ENCODE data around the gene GPR4. TPM values are rescaled to one million over a fixed set of nuclear protein-coding genes. Genes with fewer than 3 reads are reported as not detected.

Gene GPR4
- total and polyA plus RNA-seq, 2 of the 8 experiments (the other 6 are each of a cell fraction or from before 2014, with no cell fraction given): 0.19 to 0.39 TPM

DNA sequence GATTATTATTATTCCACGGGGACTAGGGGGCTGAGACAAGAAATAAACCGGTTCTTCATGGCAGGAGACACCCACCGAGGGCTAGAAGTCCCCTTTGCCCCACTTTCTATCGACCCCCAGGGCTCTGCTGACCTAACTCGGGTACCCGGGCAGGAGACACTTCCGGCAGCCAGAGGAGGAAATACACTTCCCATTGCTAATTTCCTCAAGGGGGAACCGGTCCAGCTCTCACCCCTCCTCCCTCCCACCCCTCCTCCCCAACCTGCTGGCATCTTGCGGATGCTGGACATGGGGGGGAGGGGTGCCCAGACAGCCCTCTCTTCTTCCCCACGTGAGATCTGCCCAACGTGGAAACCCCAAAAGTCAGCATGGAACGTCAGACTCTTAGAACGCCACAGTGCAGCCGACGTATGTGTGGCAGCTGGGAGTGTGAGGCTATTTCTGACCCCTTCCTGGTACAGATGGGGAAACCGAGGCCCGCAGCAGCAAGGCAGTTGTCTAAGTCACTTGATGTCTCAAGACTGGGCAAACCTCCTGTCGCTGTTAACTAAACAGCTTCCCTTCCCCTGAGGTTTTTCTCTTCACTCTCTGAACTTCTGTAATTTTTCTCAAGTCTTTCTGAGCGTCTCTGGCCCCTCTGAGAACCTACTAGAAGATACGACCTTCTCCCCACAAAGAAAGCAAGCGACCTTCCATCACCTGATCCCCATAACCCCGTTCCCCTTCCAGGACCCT lies 3.6 kb downstream of the GPR4 start:
- Histone ChIP-seq H3K23me2 (ENCODE audit: low read depth, low read length) (peaks cover 13% of the 10 kb centered on the region; the same call in 1 of the 2 replicates), H3K27ac (ENCODE audit: low read depth, low read length) (no peak overlapping the region), H3K27me3 (replicated peaks in 1 of 4; ENCODE audit: control insufficient read depth in 3 of 4, extremely low read depth in 1 of 4, insufficient read depth in 3 of 4, low read length in 3 of 4) (peaks cover 36 to 56% (median 49%) of the 10 kb centered on the region in 4 experiments), H3K18ac (ENCODE audit: extremely low read depth, low read length) (no peak overlapping the region; the same call in 1 of the 2 replicates), H3K4me3 (ENCODE audit: extremely low read depth in 1 of 4, insufficient read depth in 2 of 4, low read depth in 3 of 4, low read length in 4 of 4) (peak overlapping the region; percentile 14 to 58 (median 30); a peak in 6 of 8 replicates), H2BK20ac (ENCODE audit: low read length) (no peak overlapping the region), H3K79me2 (ENCODE audit: control insufficient read depth in 1 of 2, insufficient read depth in 2 of 2, low read length in 2 of 2) (no peaks in the 10 kb centered on the region), H2BK15ac (ENCODE audit: low read length) (peak overlapping the region; percentile 84; the same call in 1 of the 2 replicates), H4K91ac (replicated peaks; ENCODE audit: insufficient read length, low read length) (no peak overlapping the region), H3K4ac (replicated peaks; ENCODE audit: insufficient read length, low read depth, low read length) (no peak overlapping the region), H2BK120ac (replicated peaks; ENCODE audit: low read depth, low read length) (no peak overlapping the region), H2BK5ac (ENCODE audit: low read depth, low read length) (peak overlapping the region; percentile 18; the same call in 1 of the 2 replicates), H4K5ac (ENCODE audit: insufficient read length, low read depth, low read length) (no peak overlapping the region), H3K56ac (replicated peaks; ENCODE audit: insufficient read length, low read depth, low read length) (no peak overlapping the region), H3K79me1 (ENCODE audit: low read depth, low read length) (no peaks in the 10 kb centered on the region), H4K8ac (ENCODE audit: extremely low read depth, insufficient read depth, low read length) (no peak overlapping the region), H3K14ac (ENCODE audit: insufficient read length) (no peak overlapping the region), H4K20me1 (replicated peaks in 1 of 2; ENCODE audit: control insufficient read depth in 1 of 2, insufficient read depth in 2 of 2, low read length in 2 of 2) (no peaks in the 10 kb centered on the region), H3K9ac (replicated peaks in 1 of 4; ENCODE audit: extremely low read depth in 1 of 4, low read depth in 3 of 4, low read length in 3 of 4) (no peak overlapping the region), H3K4me1 (replicated peaks in 1 of 4; ENCODE audit: control insufficient read depth in 3 of 4, insufficient read depth in 4 of 4, low read length in 3 of 4) (peaks cover 12 to 25% (median 13%) of the 10 kb centered on the region in 4 experiments; a peak in 6 of 7 replicates), H3K23ac (ENCODE audit: insufficient read length) (no peak overlapping the region), H2AK5ac (ENCODE audit: low read depth, low read length) (no peak overlapping the region; the same call in 1 of the 2 replicates), H3K4me2 (ENCODE audit: insufficient read depth in 1 of 2, low read depth in 2 of 2, low read length in 2 of 2) (peak overlapping the region; percentile 77), H3K9me3 (ENCODE audit: insufficient read depth in 2 of 2, low read depth in 1 of 2, low read length in 1 of 2) (no peaks in the 10 kb centered on the region), H3K36me3 (ENCODE audit: control insufficient read depth in 2 of 4, insufficient read depth in 4 of 4, low read length in 3 of 4) (no peaks in the 10 kb centered on the region), H2AFZ (ENCODE audit: low read length) (no peak overlapping the region), H2BK12ac (ENCODE audit: low read depth, low read length) (peak overlapping the region; percentile 63; the same call in 1 of the 2 replicates)
- CTCF ChIA-PET (ENCODE audit: partially characterized antibody): interaction anchor here (1.0 to 3.0 kb wide), 8 partner anchors 8 to 94 kb away, joined by 3 to 29 read pairs (median 3); partner anchors contain the start of genes EML2 and QPCTL
- FAIRE-seq (no peak), DNase-seq (ENCODE audit: low read depth in 1 of 2, low spot score in 2 of 2) (no peak)
- WGBS, 2 experiments (ENCODE audit: extremely low coverage in 1 of 2, insufficient coverage in 1 of 2, insufficient read length in 1 of 2, insufficient replicate concordance in 2 of 2, low coverage in 1 of 2, low lambda C conversion rate in 2 of 2, missing lambda C conversion rate in 1 of 2): 13% methylated on average over 22 of the region's 22 CpGs; no CpG with 5 or more reads in 1 of the 2 experiments
- peak; percentile 7 for TF ChIP-seq KDM4A (IDR thresholded peaks at IDR 0.05; ENCODE audit: low read depth, low read length, severe bottlenecking)
- no peak for TF ChIP-seq BACH1 (IDR thresholded peaks at IDR 0.05; ENCODE audit: low read length)
- POLR2A ChIA-PET (ENCODE audit: partially characterized antibody): interaction anchor here (0.7 to 3.0 kb wide), 10 partner anchors 14 to 119 kb away, joined by 3 to 15 read pairs (median 6); partner anchors contain the start of genes EML2, OPA3 and QPCTL
